ENCODE measurements around the gene BCL11B.

The BCL11B gene

DNA sequence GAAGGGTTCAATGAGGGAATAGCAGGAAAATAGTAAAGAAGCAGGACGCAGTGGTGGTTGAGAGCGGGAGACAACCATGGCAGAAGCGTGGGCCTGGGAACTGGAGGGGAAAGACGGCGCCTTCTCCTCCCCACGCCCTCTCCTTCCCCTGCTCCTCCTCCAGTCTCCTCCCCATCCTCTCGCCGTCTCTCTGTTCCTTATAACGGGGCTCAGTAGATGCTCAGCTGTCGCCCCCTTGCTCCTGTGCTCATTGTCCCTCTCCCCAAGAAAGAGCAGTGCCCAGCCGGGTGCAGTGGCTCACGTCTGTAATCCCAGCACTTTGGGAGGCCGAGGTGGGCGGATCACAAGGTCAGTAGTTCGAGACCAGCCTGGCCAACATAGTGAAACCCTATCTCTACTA, 142.0 kb downstream of the BCL11B start:
- DNase-seq = no peak

DNA sequence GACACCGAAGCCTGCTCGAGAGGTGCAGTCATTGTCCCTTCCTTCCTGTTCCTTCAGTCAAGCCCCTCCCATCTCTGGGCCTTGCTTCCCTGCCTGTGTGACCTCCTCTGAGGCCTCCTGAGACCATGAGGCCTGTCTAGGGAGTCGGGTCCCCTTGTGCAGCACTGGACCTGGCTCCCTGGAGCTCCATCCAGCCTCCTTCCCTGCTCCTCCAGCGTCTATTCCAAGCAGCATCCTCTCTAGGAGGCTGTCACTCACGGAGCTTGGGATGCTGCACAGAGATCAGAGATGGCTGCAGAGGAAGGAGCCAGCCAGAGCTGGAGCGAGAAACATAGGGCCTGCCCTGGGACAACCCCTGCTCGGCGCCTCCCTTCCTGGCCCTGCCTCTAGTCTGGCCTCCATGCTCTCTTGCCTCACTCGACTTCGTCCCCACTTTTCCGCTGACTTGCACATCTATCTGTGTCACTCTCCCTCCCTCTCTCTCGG, 142.7 kb downstream of the BCL11B start:
- DNase-seq = no peak

DNA sequence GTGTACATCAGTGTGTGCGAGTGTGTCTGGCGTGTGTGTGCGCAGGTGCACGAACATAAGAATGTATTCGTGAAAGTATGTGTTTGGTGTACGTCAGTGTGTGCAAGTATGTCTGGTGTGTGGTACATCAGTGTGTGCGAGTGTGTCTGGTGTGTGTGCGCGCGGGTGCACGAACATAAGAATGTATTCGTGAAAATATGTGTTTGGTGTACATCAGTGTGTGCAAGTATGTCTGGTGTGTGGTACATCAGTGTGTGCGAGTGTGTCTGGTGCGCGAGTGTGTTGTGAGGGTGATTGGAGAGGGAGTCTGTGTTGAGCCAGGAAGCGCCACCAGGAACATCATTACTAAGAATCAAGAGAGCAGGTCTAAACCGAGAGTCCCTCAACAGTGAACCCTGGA, 143.8 kb downstream of the BCL11B start:
- DNase-seq = no peak

DNA sequence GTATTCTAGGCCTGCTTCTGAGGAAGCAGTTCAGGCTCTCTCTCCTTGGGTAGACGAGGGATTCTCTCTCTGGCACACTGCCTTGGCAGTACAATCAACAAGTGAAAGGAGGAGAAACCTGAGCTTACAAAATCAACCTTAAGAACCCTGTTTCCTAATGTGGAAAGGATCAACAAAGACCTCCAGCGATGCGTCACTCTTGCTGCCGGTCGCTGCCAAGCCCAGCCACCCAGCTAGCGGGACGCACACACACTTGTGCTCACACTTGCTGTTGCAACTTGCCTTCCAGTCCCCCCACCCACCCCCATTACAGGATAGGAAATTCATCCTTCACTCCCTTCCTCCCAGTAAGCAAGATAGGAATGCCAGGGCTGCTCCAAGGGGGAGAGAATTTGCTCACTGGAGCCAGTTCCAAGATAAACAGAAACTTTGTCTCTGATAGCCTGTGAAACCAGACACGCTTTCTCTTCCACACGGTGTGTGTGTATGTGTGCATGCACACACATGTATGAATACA, 144.3 kb downstream of the BCL11B start:
- peak; percentile 74 for DNase-seq

DNA sequence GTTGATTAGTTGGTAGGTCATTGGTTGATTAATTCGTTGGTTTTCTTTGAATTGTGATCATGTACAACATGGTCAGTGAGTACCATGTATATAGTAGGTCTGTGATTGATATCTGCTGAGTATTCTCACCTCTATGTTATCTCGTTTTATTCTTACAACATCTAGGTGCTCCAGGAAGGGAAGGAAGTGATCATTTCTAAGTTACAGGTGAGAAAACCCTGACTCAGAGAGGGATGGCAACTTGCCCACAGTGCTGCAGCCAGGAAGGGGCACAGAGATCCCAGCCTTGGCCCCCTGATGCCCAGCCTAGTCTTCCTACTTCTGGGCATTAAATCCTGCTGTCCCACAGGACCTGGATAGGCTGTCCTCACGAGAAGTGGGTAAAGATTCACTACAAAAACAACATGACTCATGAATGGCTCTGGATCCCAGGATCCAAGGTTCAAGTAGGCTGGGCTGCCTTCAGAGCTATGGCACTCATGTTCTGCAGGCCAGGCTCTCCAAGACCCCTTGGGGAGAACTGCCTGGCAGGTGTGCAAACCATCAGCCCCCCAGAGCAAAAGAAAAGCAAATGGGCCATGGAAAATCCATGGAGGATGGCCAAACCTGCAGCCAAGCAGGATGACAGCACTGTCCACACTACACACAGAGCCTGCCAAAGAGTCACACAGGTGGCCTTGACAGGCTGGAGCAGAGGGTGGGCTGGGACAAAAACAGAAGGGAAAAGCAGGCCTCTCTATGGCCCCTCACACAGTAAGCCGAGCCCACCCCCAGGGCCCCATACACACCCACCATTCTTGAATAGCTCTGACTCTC, 146.2 kb downstream of the BCL11B start:
- no peak for DNase-seq

DNA sequence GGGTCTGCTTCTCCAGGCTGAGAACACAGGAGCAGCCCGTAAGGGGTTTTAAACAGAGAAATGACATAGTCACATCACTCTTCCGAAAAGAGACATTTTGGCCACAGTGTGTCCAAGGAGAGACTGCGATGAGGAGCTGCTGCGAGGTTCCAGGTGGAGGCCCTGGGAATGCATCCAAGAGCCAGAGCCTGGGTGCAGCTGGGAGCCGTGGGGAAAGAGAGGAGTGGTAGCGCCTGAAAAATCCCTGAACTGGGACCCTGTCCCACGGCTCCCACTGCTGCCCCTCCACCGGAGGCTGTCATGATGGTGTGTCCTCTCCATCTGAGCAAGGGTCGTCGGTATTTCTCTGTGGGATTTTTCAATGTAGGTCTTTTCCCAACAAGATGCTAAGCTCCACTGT, 146.9 kb downstream of the BCL11B start:
- no peak for DNase-seq

DNA sequence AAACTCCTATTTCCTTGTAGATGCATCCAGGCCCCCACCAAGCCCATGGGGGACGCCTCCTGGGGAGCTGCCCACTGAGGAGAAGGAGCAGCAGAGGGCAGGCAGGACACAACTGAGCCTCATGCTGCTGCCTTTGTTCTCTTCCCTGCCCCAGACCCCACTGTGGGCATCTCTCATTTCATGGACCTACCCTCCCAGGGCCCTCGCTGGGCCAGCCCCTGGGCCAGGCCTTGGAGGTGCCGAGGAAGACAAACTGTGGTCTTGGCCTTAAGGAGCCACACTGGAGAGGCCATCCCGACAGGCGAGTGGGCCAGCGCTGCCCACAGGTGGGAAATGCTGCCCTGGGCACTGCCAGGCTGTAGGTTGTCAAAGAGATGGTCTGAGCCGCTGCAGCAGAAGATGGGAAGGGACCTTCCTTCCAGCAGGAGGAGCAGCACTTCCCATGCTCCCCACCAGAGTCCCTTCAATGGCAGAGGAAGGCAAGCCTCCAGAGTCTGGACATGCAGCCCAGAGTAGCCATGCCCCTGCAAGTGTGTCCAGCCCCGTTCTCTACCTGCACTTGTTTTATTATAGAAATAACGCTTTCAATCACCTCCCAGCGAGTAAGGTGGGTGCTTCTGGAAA, 147.4 kb downstream of the BCL11B start:
- DNase-seq = no peak

DNA sequence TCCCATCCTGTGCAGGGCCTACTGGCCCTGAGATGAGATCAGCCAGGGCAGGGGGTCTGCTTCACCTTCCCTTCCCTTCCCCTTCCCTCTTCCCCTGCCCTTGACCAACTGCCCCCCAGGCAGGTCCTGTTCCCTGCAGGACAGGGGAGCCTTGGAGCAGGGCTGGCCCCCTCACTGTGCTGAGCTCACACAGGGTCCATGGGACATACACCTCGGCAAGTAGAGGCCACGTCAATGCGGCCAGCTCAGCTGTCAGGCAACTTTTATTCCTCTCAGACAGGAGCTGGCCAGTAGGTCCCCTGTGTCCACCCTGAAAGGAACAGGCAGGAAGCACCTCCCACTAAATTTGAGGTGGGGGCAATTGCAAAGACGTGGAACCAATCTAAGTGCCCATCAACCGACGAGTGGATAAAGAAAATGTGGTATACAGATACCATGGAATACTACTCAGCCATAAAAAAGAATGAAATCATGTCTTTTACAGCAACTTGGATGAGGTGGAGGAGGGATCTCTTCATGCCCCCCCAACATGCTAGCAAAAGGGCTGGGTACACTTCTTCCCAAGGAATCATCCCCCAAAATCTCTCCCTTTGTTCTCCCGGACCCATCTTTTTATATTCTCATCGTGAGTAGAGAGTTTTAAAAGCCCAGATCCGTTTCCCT, 148.7 kb downstream of the BCL11B start:
- DNase-seq = no peak

DNA sequence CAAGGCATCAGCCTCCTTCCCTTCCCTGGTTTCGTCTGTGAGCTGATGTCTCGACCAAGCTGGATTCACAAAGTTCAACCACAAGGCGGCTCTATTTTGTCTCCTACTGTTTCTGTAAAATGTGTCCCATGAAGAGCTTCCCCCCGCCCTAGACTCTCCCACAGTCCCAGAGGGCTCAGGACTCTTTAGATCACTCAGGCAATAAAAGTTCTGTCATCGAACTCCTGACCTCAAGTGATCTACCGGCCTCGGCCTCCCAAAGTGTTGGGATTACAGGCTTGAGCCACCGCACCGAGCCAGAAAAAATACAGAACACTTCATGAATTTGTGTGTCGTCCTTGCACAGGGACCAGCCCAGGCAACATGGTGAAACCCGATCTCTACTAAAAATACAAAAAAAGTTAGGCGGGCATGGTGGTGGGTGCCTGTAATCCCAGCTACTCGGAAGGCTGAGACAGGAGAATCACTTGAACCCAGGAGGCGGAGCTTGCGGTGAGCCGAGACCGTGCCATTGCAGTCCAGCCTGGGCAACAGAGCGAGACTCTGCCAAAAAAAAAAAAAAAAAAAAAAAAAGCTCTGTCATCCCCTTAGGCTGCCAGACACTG, 149.4 kb downstream of the BCL11B start:
- DNase-seq = no peak

DNA sequence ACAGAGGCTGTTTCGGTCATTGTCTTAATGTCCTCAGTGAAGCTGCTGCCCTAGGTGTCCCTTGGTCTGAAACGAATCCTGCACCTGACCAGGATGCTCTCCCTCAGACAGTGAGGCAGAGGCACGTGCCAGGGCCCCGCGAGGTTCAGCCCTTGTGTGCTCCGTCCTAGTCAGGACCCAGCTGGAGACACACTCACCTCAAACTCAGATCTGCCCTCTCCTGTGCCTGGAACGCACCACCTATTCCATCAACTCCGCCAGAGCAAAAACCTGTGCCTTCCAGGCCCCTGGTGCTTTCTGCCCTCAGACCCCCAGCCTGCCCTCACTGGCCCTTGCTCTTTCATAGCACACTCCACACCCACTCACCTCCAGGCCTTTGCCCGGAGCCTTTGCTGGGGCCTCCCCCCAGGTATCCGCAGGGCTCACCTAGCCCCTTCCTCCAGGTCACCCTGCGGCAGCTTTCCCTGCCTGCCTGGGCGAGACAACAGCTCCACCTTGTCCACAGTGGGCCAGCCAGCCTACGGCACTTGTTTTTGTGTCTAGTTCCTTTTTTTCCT, 150.6 kb downstream of the BCL11B start:
- no peak for DNase-seq

DNA sequence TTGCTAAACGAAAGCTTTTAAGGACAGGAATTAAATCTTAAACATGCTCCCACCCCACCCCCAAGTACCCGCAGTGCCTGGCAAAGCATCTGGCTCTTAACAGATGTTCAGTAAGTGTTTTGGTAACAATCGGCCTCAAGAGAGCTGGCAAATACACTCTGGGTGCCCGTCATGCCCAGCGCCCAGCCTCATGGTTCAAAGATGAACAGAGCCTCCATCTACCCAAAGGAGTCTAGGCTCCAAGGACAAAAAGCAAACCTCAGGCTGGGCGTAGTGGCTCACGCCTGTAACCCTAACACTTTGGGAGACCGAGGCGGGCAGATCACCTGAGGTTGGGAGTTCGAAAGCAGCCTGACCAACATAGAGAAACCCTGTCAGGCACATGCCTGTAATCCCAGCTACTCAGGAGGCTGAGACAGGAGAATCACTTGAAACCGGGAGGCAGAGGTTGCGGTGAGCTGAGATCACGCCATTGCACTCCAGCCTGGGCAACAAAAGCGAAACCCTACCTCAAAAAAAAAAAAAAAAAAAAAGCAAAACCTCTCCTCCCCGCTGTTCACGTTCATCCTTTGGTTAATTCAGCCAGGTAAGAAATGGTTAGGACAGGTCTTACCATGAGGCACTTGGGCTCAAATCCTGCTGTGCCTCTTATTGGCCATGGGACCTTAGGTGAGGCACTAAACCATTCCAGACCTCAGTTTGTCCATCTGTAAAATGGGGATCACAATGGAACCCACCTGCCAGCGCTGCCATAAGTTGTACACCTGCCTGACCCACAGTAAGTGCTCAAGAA, 151.3 kb downstream of the BCL11B start:
- DNase-seq = no peak

DNA sequence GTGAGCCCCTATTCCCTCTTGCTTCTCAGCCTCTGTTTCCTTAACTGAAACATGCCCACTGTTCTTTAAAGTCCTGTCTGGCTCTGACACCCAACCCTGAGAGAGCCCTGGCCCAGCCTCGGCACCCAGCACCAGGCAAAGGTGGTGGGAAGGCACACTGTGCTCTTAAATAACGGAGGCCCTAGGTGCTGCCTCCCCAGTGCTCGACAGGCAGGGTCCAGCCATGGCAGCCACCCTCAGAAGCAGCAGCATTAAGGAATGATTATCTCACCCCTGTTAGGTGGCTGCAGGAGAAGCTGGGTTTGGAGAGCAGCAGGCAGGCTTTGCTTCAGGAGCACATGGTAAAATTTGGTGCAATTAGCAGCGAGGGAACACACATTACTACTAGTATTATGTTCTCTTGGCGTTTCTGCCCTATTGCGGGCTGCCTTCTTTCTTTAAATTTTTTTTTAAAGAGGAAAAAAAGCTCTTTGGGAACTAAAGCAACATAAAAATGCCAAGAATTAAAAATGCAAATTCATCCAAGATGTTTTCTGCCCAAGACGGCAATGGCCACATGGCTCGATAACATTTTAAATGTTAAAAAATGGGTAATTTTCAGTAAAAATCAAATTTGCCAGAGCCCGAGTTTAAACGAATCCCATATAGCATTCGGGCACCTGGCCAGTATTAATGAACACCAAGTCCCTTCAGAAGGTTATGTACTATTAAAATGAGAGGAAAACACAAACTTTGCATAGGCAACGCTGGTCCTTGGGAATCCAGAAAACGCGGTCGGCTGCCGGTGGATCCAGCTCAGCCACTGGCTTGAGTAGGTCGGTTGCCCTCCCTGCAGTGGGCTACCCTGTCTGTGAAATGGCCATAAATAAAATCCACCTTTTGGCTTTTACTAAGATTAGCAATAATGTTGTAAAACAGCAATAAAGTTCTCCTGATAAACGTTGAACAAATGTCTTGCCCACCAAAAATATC, 152.2 kb downstream of the BCL11B start:
- DNase-seq = no peak

Data from fibroblast of upper back skin (primary cell).